Measurements from ENCODE around the gene ASXL2.
"Not testable (repeated sequence)": the region's sequence is repeated elsewhere in the genome, so short reads cannot be mapped to it uniquely, and the experiment has no call there.

Gene ASXL2

DNA sequence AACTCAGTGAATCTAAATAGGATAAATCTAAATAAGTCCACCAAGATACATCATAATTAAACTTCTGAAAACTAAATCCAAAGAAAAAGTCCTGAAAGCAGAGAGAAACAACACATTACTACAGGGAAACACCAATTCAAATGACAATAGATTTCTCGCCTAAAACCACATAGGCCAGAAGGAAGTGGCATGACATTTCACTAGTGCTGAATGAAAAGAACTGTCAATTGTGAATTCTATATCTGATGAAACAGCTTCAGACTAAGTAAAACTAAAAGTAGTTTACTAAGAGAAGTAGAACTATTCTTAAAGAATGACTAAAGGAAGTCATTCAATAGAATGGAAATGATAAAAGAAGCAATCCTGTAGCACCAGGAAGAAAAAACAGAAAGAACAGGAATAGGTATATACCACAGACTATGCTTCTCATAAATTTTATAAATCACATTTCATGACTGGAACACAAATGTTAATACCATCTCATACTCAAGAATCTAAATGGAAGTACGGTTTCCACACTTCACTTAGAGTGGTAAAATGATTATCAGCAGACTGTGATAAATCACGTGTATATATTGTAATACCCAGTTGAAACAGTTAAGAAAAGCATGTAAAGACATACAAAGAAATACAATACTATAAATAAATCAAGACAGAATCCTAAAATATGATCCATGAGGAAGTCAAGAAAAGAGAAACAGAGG, 46.4 kb downstream of the ASXL2 start:
- no peak for DNase-seq

DNA sequence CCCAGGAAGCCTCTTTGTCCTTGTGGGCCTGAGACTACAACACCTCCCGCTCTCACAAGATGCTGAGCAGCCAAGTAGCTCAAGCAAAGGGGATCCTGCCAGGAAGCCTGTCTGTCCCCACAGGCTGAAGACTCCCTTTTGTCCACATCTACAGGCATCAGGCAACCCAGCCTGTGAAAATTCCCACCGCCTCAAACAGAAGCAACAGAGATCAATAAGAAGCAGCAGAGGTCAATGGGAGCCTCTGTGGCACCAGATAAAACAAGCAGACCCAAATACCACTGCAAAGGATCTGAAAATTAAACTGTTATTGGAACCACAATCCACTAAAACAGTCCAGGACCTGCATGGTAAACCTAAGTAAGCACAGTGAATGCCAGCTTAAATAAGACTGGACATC, 48.5 kb downstream of the ASXL2 start:
- no peak for DNase-seq

DNA sequence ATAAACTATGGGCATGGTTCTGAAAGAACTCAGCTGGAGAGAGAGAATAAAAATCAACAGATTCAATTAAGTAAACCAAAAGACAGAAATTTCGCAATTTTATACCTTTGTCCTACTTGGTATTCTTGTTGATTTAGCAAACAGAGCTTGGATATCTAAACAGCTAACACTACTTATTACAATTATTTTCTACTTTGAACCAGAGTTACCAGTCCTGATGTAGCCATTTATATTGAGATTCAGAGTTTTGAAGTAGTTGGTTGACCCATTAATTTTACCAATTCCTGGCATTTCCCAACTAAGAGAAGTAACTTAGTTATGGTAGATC, 48.9 kb downstream of the ASXL2 start:
- no peak for DNase-seq

DNA sequence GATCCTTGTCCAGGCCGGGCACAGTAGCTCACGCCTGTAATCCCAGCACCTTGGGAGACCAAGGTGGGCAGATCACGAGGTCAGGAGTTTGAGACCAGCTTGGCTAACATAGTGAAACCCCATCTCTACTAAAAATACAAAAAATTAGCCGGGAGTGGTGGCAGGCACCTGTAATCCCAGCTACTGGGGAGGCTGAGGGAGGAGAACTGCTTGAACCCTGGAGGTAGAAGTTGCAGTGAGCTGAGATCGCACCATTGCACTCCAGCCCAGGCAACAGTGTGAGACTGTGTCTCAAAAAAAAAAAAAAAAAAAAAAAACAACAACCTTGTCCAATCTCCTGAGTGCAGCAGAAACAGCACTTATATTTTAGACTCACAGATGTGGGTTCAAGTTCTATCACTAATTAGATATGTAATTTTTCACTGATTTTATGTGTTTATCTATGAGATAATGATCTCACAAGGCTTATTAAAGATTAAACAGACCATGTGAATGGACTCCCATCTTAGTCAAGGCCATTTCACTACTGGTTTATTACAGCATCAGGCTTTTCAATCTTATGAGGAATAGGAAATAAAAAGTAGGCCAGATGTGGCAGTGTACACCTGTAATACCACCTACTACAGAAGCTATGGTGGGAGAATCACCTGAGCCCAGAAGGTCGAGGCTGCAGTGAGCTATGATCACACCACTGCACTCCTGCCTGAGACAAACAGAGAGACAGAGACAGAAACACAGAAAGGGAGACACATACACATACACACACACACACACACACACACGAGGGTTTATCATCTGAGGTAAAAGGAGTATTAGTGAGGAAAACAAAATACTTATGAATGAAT, 49.5 kb downstream of the ASXL2 start:
- not testable (repeated sequence) for DNase-seq

DNA sequence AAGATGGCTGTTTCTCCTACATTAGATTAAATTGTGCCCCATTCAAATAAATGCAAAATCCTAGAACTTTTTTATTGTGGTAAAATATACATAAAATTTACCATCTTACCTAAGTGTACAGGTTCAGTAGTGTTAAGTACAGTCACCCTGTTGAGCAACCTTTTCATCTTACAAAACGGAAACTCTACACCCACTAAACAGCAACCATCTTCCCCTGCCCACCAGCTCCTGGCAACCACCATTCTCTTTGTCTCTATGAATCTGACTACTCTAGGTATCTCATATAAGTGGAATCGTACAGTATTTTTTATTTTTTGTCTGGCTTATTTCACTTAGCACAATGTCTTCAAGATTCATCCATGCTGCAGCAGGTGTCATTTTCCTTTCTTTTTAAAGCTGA, 53.0 kb downstream of the ASXL2 start:
- DNase-seq, result peak; percentile 79

DNA sequence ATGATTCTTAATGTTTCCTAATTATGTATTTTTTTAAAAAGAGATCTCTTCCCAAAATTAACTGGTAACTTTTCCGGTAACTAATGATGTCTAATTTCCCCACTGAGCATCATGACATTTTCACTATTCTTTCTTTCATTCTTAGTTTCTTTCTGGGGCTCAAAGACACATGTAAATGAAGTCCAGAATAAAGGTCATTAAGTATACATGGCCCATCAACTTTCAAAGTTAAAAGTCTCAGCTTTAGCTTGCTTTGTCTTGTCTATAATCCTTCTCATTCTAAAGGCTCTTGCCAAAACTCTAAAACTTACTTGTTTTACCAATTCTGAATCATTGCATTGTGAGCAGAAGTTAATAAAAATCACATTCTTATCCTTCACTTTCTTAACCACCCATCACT, 53.6 kb downstream of the ASXL2 start:
- no peak for DNase-seq

DNA sequence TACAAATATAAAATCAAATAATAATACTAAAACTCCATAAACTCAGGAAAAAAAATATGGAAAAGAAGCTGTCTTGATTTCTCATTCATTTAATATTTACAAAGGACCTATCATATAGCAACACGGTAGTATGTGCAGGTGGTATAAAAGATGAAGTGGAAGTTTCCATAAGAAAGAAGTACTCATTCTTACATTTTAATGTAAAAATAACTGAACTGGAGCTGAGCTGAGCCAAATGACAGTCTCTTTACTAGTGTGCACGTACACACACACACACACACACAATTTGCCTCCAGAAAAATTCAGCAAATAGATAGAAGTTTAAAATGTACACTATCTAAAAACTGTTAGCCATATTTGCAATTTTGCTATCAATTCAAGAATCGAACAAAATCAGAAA, 54.1 kb downstream of the ASXL2 start:
- no peak for DNase-seq

DNA sequence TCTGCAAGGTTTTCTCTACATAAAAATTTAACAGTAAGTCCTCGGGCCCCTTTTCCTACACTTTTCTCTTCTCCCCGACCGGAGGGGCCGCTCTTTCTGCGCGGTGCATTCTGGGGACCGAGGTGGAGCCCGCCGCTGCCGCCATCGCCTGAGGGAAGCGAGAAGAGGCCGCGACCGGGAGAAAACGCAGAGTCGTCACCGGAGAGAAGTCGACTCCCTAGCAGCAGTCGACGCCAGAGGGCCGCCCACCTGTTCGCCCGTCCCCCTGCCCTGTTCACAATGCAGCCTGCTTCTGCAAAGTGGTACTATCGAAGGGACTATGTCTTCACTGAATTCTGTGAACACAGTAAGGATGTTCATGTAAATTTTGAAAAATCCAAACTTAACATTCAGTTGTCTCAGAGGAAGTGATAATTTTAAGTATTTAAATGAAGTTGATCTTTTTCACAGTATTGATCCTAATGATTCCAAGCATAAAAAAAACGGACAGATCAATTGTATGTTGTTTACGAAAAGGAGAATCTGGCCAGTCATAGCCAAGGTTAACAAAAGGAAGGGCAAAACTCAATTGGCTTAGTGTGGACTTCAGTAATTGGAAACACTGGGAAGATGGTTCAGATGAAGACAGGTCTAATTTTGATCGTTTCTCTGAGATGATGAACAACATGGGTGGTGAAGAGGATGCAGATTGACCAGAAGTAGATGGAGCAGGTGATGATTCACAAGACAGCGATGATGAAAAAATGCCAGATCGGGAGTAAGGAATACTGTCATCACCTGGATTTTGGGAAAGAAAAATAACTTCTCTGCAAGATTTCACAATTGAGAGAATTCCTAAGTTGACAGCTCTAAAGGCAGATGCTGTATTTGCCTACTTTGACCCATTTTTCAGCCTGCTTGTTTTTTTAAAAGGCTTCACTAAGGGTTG, 55.8 kb downstream of the ASXL2 start:
- DNase-seq, result peak; percentile 86

DNA sequence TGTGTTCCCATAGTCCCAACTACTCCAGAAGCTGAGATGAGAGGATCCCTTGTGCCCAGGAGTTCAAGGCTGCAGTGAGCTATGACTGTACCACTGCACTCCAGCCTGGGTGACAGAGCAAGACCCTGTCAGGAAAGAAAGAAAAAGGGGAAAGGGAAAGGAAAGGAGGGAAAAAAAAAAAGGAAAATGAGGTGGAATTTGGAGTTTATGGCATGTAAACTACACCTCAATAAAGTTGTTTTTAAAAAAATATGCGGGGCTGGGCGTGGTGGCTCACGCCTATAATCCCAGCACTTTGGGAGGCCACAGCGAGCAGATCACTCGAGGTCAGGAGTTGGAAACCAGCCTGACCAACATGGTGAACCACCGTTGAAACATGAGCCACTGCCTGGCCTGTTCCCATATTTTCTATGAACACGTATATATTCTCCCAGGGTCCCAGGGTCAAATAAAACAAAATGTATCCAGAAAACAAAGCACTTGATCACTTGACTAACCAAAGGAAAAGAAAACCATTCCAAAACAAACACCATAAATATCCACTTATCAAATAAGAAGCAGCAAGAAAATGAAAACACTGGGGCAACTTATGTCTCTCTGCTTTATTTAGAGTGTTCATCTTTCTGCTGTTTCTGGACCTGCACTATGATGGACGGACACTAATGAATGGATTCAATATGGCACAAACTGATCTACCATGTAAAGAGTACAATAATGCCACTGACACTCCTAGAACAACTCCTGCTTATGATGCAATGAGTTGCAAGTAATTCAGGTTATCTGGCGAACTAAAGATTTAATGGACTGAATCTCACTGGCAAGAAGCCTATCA, 56.8 kb downstream of the ASXL2 start:
- no peak for DNase-seq

DNA sequence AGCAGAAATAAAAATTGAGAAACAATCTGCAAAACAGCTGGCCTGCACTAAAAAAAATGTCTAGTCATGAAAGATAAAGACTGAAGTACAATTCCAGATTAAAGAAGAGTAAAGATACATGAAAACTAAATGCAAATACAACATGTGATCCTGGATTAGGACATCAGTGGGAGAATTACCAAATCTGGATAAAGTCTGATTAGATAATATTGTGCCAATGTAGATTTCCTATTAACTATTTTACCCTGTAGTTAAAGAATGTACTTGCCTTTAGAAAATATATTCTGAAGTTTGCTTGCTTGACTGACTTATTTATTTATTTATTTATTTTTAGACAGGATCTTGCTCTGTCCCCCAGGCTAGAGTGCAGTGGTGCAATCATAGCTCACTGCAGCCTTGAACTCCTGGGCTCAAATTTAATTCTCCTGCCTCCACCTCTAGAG, 58.7 kb downstream of the ASXL2 start:
- no peak for DNase-seq

DNA sequence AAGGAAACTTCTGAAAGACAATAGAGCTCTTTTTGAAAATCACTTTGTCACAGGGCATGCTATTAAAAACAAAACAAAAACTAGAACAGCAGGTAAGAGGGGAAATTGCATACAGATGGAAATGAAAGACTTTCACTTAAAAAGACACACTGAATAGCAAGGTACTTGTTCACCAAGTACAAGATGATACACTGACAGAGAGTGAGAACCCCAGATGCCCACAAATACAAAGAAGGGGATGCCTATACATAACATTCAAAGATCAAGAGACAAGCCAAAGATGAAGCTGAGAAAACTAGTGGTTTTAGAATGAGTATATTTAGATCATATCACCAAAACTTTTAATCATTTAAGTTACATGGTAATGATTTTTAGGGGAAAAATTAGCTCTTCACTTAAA, 60.7 kb downstream of the ASXL2 start:
- no peak for DNase-seq

DNA sequence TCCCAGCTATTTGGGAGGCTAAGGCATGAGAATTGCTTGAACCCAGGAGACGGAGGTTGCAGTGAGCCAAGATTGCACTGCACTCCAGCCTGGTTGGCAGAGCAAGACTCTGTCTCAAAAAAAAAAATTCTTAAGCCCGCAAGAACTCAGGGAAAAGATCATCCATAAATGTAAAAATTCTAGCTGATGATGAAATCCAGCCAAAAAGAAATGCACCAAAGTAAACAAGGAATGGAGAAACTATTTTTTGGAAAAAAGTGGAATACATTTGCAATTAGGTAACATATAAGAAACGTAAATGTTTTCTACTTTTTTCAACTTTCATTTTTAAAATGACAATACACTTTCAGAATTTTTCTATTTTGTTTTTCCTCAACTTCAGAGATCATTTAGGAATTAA, 61.3 kb downstream of the ASXL2 start:
- DNase-seq, result no peak

DNA sequence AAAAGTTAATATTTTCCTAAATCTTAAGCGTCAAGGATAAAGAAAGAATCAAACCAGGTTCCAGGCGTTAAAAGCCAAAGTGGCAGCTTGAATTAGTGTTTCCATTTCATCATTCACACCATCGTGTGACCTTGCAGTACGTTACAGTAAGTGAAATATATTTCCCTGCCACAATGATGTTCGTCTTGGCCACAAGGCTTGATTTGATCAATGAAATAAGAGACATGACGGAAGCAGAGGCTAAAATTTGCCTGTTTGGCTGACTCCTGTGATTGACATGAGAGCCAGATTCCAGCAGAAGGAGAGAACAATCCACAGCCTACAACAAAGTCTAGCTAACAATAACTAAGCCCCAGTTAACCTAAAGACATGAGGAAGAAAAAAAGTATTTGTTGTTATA, 62.0 kb downstream of the ASXL2 start:
- no peak for DNase-seq

DNA sequence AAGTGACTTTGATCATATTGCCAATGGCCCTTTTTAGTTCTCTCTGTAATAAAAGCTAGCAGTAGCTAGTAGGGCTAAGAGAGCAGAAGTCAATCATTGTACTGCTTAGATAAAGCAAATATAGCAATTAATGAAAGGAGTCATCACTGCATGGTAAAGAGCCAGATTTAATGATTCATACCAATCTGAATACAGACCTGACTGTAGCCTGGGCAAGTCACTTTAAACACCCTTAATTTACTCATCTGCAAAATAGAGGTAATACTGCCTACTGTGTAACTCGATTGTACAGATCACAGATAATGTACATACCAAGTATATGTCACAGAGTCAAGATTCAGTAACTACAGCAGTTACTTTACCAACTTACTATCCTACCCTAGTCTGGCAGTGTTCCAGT, 63.6 kb downstream of the ASXL2 start:
- no peak for DNase-seq

DNA sequence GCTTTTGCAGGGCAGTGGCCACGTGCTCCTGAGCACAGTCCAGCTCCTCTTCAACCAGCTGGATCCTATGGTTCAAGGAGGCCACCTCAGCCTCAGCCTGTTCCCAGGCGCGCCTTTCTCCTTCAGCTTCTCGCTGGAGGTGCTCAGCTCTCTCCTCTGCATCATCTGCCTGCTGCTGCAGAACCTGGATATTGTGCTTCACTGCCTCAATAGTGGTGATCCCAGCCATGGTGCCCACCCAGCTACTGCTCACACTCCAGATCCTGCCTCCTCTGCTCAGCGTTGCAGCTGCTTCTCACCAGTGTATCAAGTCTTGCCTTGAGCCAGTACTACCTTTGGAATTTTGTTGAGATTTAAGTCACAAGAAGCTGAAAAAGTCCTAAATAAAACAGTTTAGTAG, 67.9 kb downstream of the ASXL2 start:
- DNase-seq, result no peak

DNA sequence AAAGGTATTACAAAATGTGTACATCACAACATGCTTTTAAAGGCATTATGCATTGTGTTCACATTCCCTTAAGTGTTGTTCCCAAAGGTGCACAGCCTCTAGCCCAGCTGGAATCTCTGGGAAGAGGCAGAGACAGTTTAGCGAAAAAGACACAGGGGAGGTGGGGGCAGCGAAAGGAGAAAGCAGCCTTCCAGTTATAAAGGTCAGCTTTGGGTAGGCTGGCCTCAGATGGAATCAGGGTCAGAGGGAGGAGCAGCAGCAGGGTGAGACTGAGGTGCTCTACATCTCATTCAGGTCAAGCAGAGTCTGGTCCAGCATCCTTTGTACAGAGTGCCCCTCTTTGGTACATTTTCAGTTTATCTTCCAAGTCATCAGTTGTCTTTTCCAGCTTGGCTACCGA, 68.6 kb downstream of the ASXL2 start:
- DNase-seq, result no peak

DNA sequence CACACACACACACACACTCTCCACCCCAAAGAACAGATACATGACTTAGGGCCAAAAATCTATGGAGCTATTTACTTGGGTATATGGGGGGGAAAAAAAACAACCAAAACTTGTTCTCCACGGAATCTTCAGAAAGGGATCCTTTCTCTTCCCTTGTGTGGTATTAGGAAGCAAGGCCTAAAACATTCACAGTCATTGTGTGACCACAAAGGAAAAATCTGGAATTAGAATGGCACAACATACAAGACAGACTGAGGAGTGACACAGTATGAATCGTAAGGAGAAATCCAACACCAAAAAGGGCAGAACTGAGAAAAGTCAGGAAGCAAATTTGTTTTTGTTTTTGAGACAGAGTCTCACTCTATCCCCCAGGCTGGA, 70.3 kb downstream of the ASXL2 start:
- DNase-seq, result no peak

DNA sequence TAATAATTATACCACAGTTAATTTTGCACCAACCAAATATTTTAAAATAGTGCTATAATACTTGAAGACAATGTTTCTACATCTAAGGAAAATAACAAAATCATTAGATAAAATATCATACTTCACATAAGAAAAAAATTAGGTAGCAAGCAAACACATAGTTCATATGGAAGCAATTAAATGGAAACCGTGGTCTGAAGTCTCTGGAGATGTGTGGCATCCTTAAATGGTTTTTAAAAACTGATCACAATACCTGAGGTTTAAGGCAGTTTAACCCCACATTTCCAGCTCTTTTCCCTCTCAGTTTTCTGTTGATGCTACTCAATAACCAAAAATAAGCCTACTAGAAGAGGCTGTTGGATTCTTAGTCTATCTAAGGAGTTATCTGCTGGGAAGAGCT, 71.3 kb downstream of the ASXL2 start:
- no peak for DNase-seq

DNA sequence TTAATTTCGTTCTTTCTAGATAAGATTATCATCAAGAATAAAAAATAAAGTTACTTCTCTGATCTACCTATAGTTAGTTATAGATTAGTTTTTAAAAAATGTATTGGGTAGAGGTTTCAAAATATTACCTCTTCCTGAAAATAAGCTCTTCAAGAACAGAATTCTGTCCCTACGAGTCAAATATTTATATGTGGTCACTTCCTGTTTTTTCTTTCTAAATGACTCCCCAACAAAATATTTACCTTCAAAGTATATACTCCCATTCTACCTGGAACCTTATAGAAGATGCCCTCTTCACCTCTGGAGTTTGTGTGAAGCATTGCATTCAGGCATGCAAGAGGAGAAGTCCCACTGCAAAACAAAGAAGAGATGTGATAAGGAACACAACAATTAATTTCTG, 72.3 kb downstream of the ASXL2 start:
- no peak for DNase-seq

DNA sequence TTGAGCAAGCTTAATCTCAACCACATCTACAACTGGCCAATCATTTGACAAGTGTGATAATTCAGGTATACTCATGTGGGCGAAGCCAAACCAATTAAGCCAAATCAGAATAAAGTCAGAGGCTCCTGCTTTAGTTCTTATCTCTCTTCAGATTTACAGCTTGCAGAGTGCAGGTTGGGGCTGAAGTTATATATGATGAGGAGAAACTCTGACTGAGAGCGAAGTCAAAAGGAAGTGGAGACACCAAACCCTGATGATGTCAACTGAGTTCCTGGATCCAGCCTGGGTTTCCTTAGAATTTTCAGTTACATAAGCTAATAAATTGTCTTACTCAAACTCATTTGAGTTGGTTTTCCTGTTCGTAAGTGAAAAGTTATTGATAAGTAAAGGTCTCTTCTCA, 73.9 kb downstream of the ASXL2 start:
- DNase-seq, result no peak

DNA sequence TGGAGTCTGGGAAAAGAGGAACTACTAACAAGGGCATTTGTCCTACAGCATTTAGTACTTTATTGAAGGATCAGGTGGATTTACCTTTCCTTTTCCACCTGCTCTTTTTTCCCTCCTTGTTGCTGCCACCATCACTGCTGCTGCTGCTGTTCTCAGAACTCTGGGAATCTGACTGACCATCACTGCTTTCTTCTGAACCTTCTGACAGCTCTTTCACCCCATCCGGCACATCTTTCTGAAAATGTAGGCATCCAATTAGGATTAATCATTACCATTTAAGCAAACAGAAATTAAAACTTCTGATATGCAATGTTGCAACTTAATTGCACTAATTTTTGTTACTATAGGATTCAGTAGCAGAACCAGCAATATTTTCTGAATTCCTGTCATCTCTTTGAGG, 79.0 kb downstream of the ASXL2 start:
- no peak for DNase-seq

DNA sequence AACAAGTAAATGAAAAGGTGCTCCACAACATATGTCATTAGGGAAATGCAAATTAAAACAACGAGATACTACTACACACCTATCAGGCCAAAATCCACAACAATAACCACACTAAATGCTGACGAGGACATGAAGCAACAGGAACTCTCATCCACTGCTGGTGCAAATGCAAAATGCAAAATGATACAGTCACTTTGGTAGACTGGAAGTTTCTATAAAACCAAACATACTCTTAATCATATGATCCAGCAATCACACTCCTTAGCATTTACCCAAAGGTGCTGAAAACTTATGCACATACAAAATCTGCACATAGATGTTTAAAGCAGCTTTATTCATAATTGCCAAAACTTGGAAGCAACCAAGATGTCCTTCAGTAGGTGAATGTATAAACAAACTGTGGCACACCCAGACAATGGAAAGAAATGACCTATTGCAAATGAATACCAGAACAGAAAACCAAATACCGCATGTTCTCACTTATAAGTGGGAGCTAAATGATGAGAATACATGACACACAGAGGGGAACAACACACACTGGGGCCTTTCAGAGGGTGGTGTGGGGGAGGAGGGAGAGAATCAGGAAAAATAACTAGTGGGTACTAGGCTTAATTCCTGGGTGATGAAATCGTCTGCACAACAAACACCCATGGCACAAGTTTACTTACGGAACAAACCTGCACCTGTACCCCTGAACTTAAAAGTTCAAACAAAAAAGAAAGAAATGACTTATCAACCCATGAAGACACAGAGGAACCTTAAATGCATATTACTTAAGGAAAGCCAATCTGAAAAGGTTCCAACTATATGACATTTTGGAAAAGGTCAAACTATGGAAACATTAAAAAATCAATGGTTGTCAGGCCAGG, 80.4 kb downstream of the ASXL2 start:
- DNase-seq, result no peak
